Heart left ventricle (tissue), 13 donors: ENCODE data around the gene TIGD4.

Experiments
- CTCF ChIP-seq, 12 donors: fragments of 200-600 bp; sonication (generic) in 4 of 12; IDR thresholded peaks; one replicate each; pipeline versions ENCODE4 v1.5.0 to v1.8.0; 2018 to 2022; ENCODE audit warnings: antibody characterized with exemption in 12 of 12, mild to moderate bottlenecking in 5 of 12
- POLR2A ChIP-seq, 2 donors: fragments of 450-650 bp; IDR thresholded peaks; one replicate each; pipeline ENCODE4 v1.6.1; 2017; ENCODE audit warnings: antibody characterized with exemption in 2 of 2, mild to moderate bottlenecking in 2 of 2, moderate library complexity in 2 of 2
- donor health status: ischemic (EF 13 %, LVEDD 7.1; RV severe dilation, severe dysfunction).
- donor health status: DM: no; HTN: yes; CAD: no.
- donor health status: DM: no; HTN: no; CAD: no.
- donor health status: ischemic (EF 25% LVEDD 6.9; RV normal size, moderate dysfunction).
- donor health status: ischemic (EF 25% LVEDD 5.7; RV mildly dilated, moderate dysfunction).
- donor health status: ischemic (EF 35%, LVEDD 5.7; RV mildly dilated, moderate dysfunction).
- donor health status: nonischemic (EF 11% LVEDD 7.7; RV severe dilation, severe dysfunction).
- donor health status: DM: yes; HTN: yes; CAD: no.
- donor health status: PGD.
- donor health status: ischemic (EF 29% LVEDD 5.4; RV normal size, mild dysfunction).
- donor health status: nonischemic (EF 23%, LVEDD 6.1; RV moderate dilation, normal function).

- no peak for TF ChIP-seq CTCF (IDR thresholded peaks at IDR 0.05)
- no peak for TF ChIP-seq POLR2A (IDR thresholded peaks at IDR 0.05)
Observed at GRCh38 chr4:152810715-152811287, 31.3 kb upstream of the TIGD4 start.
